Natural killer cell (primary cell): ENCODE results near the gene CAPN10. TPM values are rescaled to one million over a fixed set of nuclear protein-coding genes. Genes with fewer than 3 reads are reported as not detected.

ENCODE experiments used
- ATAC-seq, 3 donors: fragments of 150-1000 bp in 2 of 3; fragments of 200-7000 bp in 1 of 3; cut with Tn5 transposase; 1 replicate in 1 of 3; 2 replicates in 2 of 3; pipeline ENCODE4 v1.10.0; 2021; ENCODE audit warnings: mild to moderate bottlenecking in 2 of 3, moderate library complexity in 2 of 3
- DNase-seq, 2 donors: peaks; one replicate each; pipeline versions ENCODE4 v3.0.0 to v3.0.0-alpha.2; 2013 to 2021; ENCODE audit warnings: mixed read lengths in 1 of 2
- H3K27ac ChIP-seq: one replicate; pipeline ENCODE4 v1.5.1; 2013; ENCODE audit warnings: mild to moderate bottlenecking, low read length
- H3K27me3 ChIP-seq: one replicate; pipeline ENCODE4 v1.6.1; 2013; ENCODE audit warnings: low read length; ENCODE audit not compliant: control insufficient read depth, insufficient read depth
- H3K36me3 ChIP-seq: one replicate; pipeline ENCODE4 v1.6.1; 2013; ENCODE audit warnings: low read length; ENCODE audit not compliant: control insufficient read depth, insufficient read depth
- H3K4me1 ChIP-seq: one replicate; pipeline ENCODE4 v1.6.1; 2013; ENCODE audit warnings: low read length; ENCODE audit not compliant: control insufficient read depth, insufficient read depth
- H3K4me3 ChIP-seq: one replicate; pipeline ENCODE4 v1.5.1; 2013; ENCODE audit warnings: low read length
- H3K9me3 ChIP-seq: one replicate; pipeline ENCODE4 v1.6.1; 2013; ENCODE audit warnings: low read length; ENCODE audit not compliant: control insufficient read depth, insufficient read depth
- H3K27ac Mint-ChIP-seq, 2 donors: one replicate each; pipeline ENCODE4 v1.8.0; 2022; ENCODE audit warnings: mild to moderate bottlenecking in 2 of 2, mixed read lengths in 2 of 2, moderate library complexity in 1 of 2
- H3K27me3 Mint-ChIP-seq, 2 donors: one replicate each; pipeline ENCODE4 v1.8.0; 2022; ENCODE audit warnings: low read depth in 2 of 2, mixed read lengths in 2 of 2
- H3K36me3 Mint-ChIP-seq: one replicate; pipeline ENCODE4 v1.8.0; 2022; ENCODE audit warnings: mixed read lengths
- H3K4me1 Mint-ChIP-seq, 2 donors: one replicate each; pipeline ENCODE4 v1.8.0; 2022; ENCODE audit warnings: mixed read lengths in 2 of 2
- H3K4me3 Mint-ChIP-seq: one replicate; pipeline ENCODE4 v1.8.0; 2022; ENCODE audit warnings: mild to moderate bottlenecking, moderate library complexity, mixed read lengths
- H3K9me3 Mint-ChIP-seq, 2 donors: one replicate each; pipeline ENCODE4 v1.8.0; 2022; ENCODE audit warnings: mixed read lengths in 2 of 2
- CTCF ChIP-seq: fragments of 200-600 bp; IDR thresholded peaks from one replicate; pipeline ENCODE4 v1.8.0; 2022; ENCODE audit warnings: antibody characterized with exemption
- WGBS: methylation state at CpG from one replicate; pipeline ENCODE4 v1.1.7; 2013; ENCODE audit warnings: missing lambda C conversion rate; ENCODE audit not compliant: insufficient coverage; 5-methylcytosine and 5-hydroxymethylcytosine counted together
- intact Hi-C: fragments of 100-400 bp; cut with micrococcal nuclease; formaldehyde crosslinking; loops from one replicate; pipeline ENCODE4 v1.14.2; 2022
- total RNA-seq, 4 donors: library from RNA; stranded (reverse); fragments of 120-200 nt in 1 of 4; gene quantifications; one replicate each; pipeline versions ENCODE4 v1.2.3 to v1.2.4, GENCODE V29; 2013 to 2022

Gene CAPN10
- total RNA-seq, 3 donors from 2014 or later (not counting 1 experiment from before 2014, with no cell fraction given): 69.3 to 95.1 (median 91.0) TPM

GRCh38 chr2:240626531-240627300 is 40.2 kb downstream of the CAPN10 start:
- intact Hi-C loops: no loop called here
- Histone ChIP-seq H3K4me1 (peaks cover 59% of the 10 kb centered on the region), H3K27ac (peak overlapping the region; percentile 32), H3K27me3 (no peaks in the 10 kb centered on the region), H3K4me3 (no peak overlapping the region), H3K36me3 (no peaks in the 10 kb centered on the region), H3K9me3 (no peaks in the 10 kb centered on the region)
- Mint-ChIP-seq H3K9me3 (no peaks in the 10 kb centered on the region), H3K27ac (peak overlapping the region in 1 of 2 donors; percentile 91), H3K27me3 (no peaks in the 10 kb centered on the region), H3K36me3 (no peaks in the 10 kb centered on the region), H3K4me1 (peaks cover 25 to 42% of the 10 kb centered on the region in 2 donors), H3K4me3 (peak overlapping the region; percentile 13)
- WGBS: 42% methylated on average over 21 of the region's 21 CpGs
- DNase-seq (peak in 1 of 2 donors; percentile 39), ATAC-seq (no peak)
- TF ChIP-seq CTCF: no peak

- ATAC-seq (no peak), DNase-seq (peak in 1 of 2 donors; percentile 11)
- WGBS: 93% methylated on average over 16 of the region's 17 CpGs
- Histone ChIP-seq H3K27me3 (no peaks in the 10 kb centered on the region), H3K36me3 (no peaks in the 10 kb centered on the region), H3K4me1 (peaks cover 46% of the 10 kb centered on the region), H3K4me3 (no peak overlapping the region), H3K27ac (no peak overlapping the region), H3K9me3 (no peaks in the 10 kb centered on the region)
- Mint-ChIP-seq H3K27me3 (no peaks in the 10 kb centered on the region), H3K36me3 (no peaks in the 10 kb centered on the region), H3K9me3 (no peaks in the 10 kb centered on the region), H3K4me3 (no peak overlapping the region), H3K27ac (no peak overlapping the region), H3K4me1 (peaks cover 13 to 30% of the 10 kb centered on the region in 2 donors)
- no peak for TF ChIP-seq CTCF
- intact Hi-C loops: no loop called here
Observed at GRCh38 chr2:240627736-240628506, 41.4 kb downstream of the CAPN10 start.

GRCh38 chr2:240628507-240628807 is 41.9 kb downstream of the CAPN10 start:
- H3K4me3 Mint-ChIP-seq: no peak overlapping the region
- H3K27ac ChIP-seq: no peak overlapping the region

More at GRCh38 chr2:240628507-240628807, 41.9 kb downstream of the CAPN10 start:
- Mint-ChIP-seq H3K27ac (no peak overlapping the region), H3K9me3 (peaks cover under 1 to 2% of the 10 kb centered on the region in 2 donors), H3K36me3 (no peaks in the 10 kb centered on the region), H3K27me3 (no peaks in the 10 kb centered on the region), H3K4me1 (peaks cover 8 to 25% of the 10 kb centered on the region in 2 donors)
- peaks cover 41% of the 10 kb centered on the region for H3K4me1 ChIP-seq
- H3K27me3 ChIP-seq: no peaks in the 10 kb centered on the region
- H3K9me3 ChIP-seq: no peaks in the 10 kb centered on the region
- no peak for TF ChIP-seq CTCF
- DNase-seq: no peak
- 88% methylated on average over 6 of the region's 7 CpGs for WGBS
- ATAC-seq: no peak
- intact Hi-C loops: no loop called here
- no peaks in the 10 kb centered on the region for H3K36me3 ChIP-seq
- H3K4me3 ChIP-seq: no peak overlapping the region
